GM12891 (cell line): ENCODE data around the gene TMEM254.

Source experiments
- PAX5 ChIP-seq: IDR thresholded peaks from 2 replicates; pipeline ENCODE4 v1.6.1; 2011; ENCODE audit warnings: low read length, moderate library complexity, mild to moderate bottlenecking; ENCODE audit not compliant: insufficient read depth, severe bottlenecking
- POLR2A ChIP-seq: IDR thresholded peaks from 2 replicates; pipeline ENCODE4 v1.6.1; 2011; ENCODE audit warnings: low read depth, low read length, control low read depth
- SPI1 ChIP-seq: IDR thresholded peaks from 2 replicates; pipeline ENCODE4 v1.6.1; 2011; ENCODE audit warnings: low read depth, low read length, control low read depth
- TAF1 ChIP-seq: IDR thresholded peaks from 2 replicates; pipeline ENCODE4 v1.6.1; 2011; ENCODE audit warnings: low read depth, low read length, control low read depth

GRCh38 chr10:80104066-80104926 lies 25.8 kb downstream of the TMEM254 start:
- no peak for TF ChIP-seq TAF1
- no peak for TF ChIP-seq POLR2A
- TF ChIP-seq SPI1 = no peak
- TF ChIP-seq PAX5 = no peak
